Karpas-422 (cell line): Measurements from ENCODE around the gene TMEM150C. TPM values are rescaled to one million over a fixed set of nuclear protein-coding genes. Genes with fewer than 3 reads are reported as not detected.
A peak's percentile ranks its signal among the peaks of the same experiment; 100 is the strongest.

Experiments used
- DNase-seq: peaks from one replicate; pipeline ENCODE4 v3.0.0-alpha.2; 2015
- H2AFZ ChIP-seq: fragments of 200-600 bp; sonication (generic); 2 replicates; pipeline ENCODE4 v1.6.1; 2014; ENCODE audit warnings: antibody characterized with exemption, low read length, mixed read lengths
- H3K27ac ChIP-seq: fragments of 200-600 bp; sonication (generic); 2 replicates; pipeline ENCODE4 v1.5.1; 2014; ENCODE audit warnings: mild to moderate bottlenecking, low read length, moderate library complexity
- H3K27me3 ChIP-seq: fragments of 200-600 bp; sonication (generic); 2 replicates; pipeline ENCODE4 v1.6.1; 2014; ENCODE audit warnings: low read length, mixed read lengths
- H3K36me3 ChIP-seq: fragments of 200-600 bp; sonication (generic); 2 replicates; pipeline ENCODE4 v1.6.1; 2014; ENCODE audit warnings: low read length, mixed read lengths; ENCODE audit not compliant: insufficient read depth
- H3K4me1 ChIP-seq: fragments of 200-600 bp; sonication (generic); 2 replicates; pipeline ENCODE4 v1.6.1; 2014; ENCODE audit warnings: mild to moderate bottlenecking, low read length, mixed read lengths
- H3K4me2 ChIP-seq: fragments of 200-600 bp; sonication (generic); 2 replicates; pipeline ENCODE4 v1.6.1; 2014; ENCODE audit warnings: low read length, low read depth, mild to moderate bottlenecking; ENCODE audit not compliant: poor library complexity, severe bottlenecking
- H3K4me3 ChIP-seq: fragments of 200-600 bp; sonication (generic); 2 replicates; pipeline ENCODE4 v1.5.1; 2014; ENCODE audit warnings: mild to moderate bottlenecking, antibody characterized with exemption, low read length, mixed read lengths
- H3K79me2 ChIP-seq: fragments of 200-600 bp; sonication (generic); 2 replicates; pipeline ENCODE4 v1.6.1; 2014; ENCODE audit warnings: mild to moderate bottlenecking, low read length, mixed read lengths
- H3K9ac ChIP-seq: fragments of 200-600 bp; sonication (generic); 2 replicates; pipeline ENCODE4 v1.6.0; 2014; ENCODE audit warnings: low read length
- H3K9me2 ChIP-seq: fragments of 200-600 bp; sonication (generic), shearing (Covaris generic); replicated peaks from 2 replicates; pipeline ENCODE4 v1.6.0; 2014; ENCODE audit warnings: mild to moderate bottlenecking, low read length, moderate library complexity; ENCODE audit not compliant: insufficient read depth
- H3K9me3 ChIP-seq: fragments of 300-700, 200-600 bp; sonication (generic); 2 replicates; pipeline ENCODE4 v1.6.1; 2014; ENCODE audit warnings: low read length, mixed read lengths
- H4K20me1 ChIP-seq: fragments of 200-600 bp; sonication (generic); 2 replicates; pipeline ENCODE4 v1.6.1; 2014; ENCODE audit warnings: mild to moderate bottlenecking, antibody characterized with exemption, low read length, low read depth; ENCODE audit not compliant: insufficient read depth
- total RNA-seq: library from RNA; depleted of rRNA; stranded (reverse); fragments of >200 nt; shearing (Covaris generic); gene quantifications from 2 replicates; pipeline ENCODE4 v1.2.3, GENCODE V29; 2014; ENCODE audit warnings: low replicate concordance; rRNA removed

Gene TMEM150C
- not detected in 2 replicates for total RNA-seq

DNA sequence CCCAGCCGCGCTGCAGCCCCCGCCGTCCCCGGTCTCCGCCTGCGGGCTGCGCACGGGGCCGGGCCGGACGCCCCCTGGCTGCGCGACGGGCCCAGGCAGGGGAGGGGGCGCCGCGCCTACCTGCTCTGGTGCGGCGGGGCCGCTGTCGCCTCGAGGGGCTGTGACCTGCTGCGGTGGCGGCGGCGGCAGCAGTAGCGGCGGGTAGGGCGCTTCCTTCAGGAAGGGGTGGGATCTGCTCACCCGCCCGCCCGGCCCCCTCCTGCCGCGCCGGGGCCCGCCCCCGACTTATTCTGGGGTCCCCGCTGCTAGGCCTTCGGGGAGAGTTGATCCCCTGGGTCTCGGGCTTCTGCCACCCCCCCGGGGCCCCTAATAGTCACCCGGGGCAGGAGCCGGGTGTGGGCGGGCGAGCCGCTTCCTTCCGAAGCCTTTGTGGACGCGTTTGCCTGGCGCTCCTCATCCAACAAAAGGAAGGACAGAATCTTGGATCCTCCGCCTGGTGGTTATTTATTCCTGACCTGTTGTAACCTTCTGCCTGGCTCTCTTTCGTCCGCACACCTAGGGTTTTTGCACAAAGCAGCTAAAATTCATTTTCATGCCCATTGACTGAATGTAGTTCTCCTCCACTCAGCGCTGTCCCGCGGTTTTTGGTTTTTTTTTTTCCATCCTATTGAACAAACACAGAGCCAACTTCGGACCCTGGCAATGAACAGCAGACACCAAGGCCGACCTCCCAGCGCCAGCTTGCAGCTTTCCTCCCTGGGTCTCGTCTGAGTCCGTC is at the start of gene TMEM150C:
TMEM150C (minus strand) TSS at position 203 of the 778 bp plus-strand sequence. CDS start 57,331 bp downstream, outside the sequence.
- Histone ChIP-seq H3K79me2 (no peaks in the 10 kb centered on the region), H2AFZ (no peak within 1 kb of the TSS), H3K9ac (no peak within 1 kb of the TSS), H3K4me3 (no peak within 1 kb of the TSS), H3K9me2 (no peaks in the 10 kb centered on the region), H3K27ac (no peak within 1 kb of the TSS), H3K4me1 (no peaks in the 10 kb centered on the region), H3K4me2 (no peak within 1 kb of the TSS), H3K9me3 (no peaks in the 10 kb centered on the region), H3K36me3 (no peaks in the 10 kb centered on the region), H4K20me1 (no peaks in the 10 kb centered on the region), H3K27me3 (no peaks in the 10 kb centered on the region)
- no peak for DNase-seq

GRCh38 chr4:82611527-82611926 is 49.7 kb upstream of the TMEM150C start:
- no peak for DNase-seq
- H3K79me2 ChIP-seq: no peaks in the 10 kb centered on the region
- H3K9ac ChIP-seq: no peak overlapping the region
- H3K4me3 ChIP-seq: no peak overlapping the region
- H2AFZ ChIP-seq: no peak overlapping the region
- no peaks in the 10 kb centered on the region for H3K27me3 ChIP-seq
- H3K9me2 ChIP-seq: no peaks in the 10 kb centered on the region
- H3K9me3 ChIP-seq: no peaks in the 10 kb centered on the region
- no peaks in the 10 kb centered on the region for H3K4me1 ChIP-seq
- no peaks in the 10 kb centered on the region for H3K36me3 ChIP-seq
- no peak overlapping the region for H3K4me2 ChIP-seq
- no peaks in the 10 kb centered on the region for H4K20me1 ChIP-seq
- H3K27ac ChIP-seq: no peak overlapping the region

DNA sequence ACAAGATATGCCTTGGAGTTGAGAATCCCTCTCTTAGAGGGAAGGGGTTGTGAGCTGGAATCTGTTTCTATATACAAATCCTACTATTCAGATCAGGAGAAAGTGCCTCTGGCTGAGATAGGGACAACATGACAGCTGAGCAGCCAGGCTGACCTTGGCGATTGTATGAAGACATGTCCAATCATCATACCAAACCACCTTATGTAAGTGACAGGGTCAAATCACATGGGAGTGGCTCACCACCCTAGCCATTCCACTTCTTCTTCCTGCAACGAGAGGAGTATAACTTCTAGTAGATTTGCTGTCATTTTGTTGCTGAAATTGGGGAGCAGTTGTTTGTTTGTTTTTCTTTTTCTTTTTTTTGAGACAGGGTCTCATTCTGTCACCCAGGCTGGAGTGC is 48.3 kb upstream of the TMEM150C start:
- no peaks in the 10 kb centered on the region for H3K9me2 ChIP-seq

GRCh38 chr4:82606622-82607021 is 44.8 kb upstream of the TMEM150C start:
- H3K4me3 ChIP-seq: no peak overlapping the region
- H3K9me2 ChIP-seq: no peaks in the 10 kb centered on the region
- no peak for DNase-seq
- H3K36me3 ChIP-seq: no peaks in the 10 kb centered on the region
- no peaks in the 10 kb centered on the region for H4K20me1 ChIP-seq
- H3K9me3 ChIP-seq: no peaks in the 10 kb centered on the region
- no peak overlapping the region for H3K27ac ChIP-seq
- no peak overlapping the region for H3K4me2 ChIP-seq
- H3K79me2 ChIP-seq: no peaks in the 10 kb centered on the region
- no peak overlapping the region for H3K9ac ChIP-seq
- no peaks in the 10 kb centered on the region for H3K27me3 ChIP-seq
- H3K4me1 ChIP-seq: no peaks in the 10 kb centered on the region
- H2AFZ ChIP-seq: no peak overlapping the region

More for the DNA sequence above, 48.3 kb upstream of the TMEM150C start:
- Histone ChIP-seq H3K27ac (no peak overlapping the region), H3K27me3 (no peaks in the 10 kb centered on the region), H3K36me3 (no peaks in the 10 kb centered on the region), H3K4me1 (no peaks in the 10 kb centered on the region), H3K4me2 (no peak overlapping the region), H3K4me3 (no peak overlapping the region), H3K9me3 (no peaks in the 10 kb centered on the region), H2AFZ (no peak overlapping the region), H3K79me2 (no peaks in the 10 kb centered on the region), H3K9ac (no peak overlapping the region), H4K20me1 (no peaks in the 10 kb centered on the region)
- no peak for DNase-seq

- H3K4me2 ChIP-seq: no peak overlapping the region
- H2AFZ ChIP-seq: no peak overlapping the region
- no peaks in the 10 kb centered on the region for H3K9me3 ChIP-seq
- H3K27ac ChIP-seq: no peak overlapping the region
- no peaks in the 10 kb centered on the region for H3K9me2 ChIP-seq
- no peaks in the 10 kb centered on the region for H4K20me1 ChIP-seq
- H3K36me3 ChIP-seq: no peaks in the 10 kb centered on the region
- no peaks in the 10 kb centered on the region for H3K4me1 ChIP-seq
- H3K79me2 ChIP-seq: no peaks in the 10 kb centered on the region
- no peak overlapping the region for H3K4me3 ChIP-seq
- H3K27me3 ChIP-seq: no peaks in the 10 kb centered on the region
- no peak for DNase-seq
- no peak overlapping the region for H3K9ac ChIP-seq
Measured at GRCh38 chr4:82604522-82604921, 42.7 kb upstream of the TMEM150C start.

GRCh38 chr4:82601242-82602015 is 39.6 kb upstream of the TMEM150C start:
- Histone ChIP-seq H3K36me3 (no peaks in the 10 kb centered on the region), H3K4me3 (no peak overlapping the region), H3K9ac (no peak overlapping the region), H3K4me1 (no peaks in the 10 kb centered on the region), H3K9me2 (no peaks in the 10 kb centered on the region), H2AFZ (no peak overlapping the region), H3K27me3 (no peaks in the 10 kb centered on the region), H3K27ac (no peak overlapping the region), H4K20me1 (no peaks in the 10 kb centered on the region), H3K4me2 (no peak overlapping the region), H3K9me3 (no peaks in the 10 kb centered on the region), H3K79me2 (no peaks in the 10 kb centered on the region)
- DNase-seq: no peak

DNA sequence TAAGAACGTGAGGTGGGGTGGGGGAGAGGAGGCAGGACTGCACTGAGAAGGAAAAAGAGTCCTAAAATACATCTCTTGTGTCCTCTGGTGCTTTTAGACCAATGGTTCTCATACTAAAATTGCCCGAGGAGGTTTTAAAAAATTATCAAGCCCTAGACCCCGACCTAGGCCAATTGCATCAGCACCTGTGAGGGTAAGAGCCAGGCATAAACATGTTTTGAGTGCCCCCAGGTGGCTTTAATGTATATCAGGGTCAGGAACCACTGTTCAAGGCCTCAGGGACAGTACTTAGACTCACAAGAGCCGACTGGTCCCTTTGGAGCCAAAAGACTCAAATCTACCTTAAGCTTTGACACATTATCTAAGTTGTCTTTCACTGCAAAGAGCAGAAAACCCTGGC is 37.5 kb upstream of the TMEM150C start:
- H3K9me3 ChIP-seq: no peaks in the 10 kb centered on the region
- no peaks in the 10 kb centered on the region for H3K4me1 ChIP-seq
- no peaks in the 10 kb centered on the region for H4K20me1 ChIP-seq
- no peaks in the 10 kb centered on the region for H3K36me3 ChIP-seq
- H2AFZ ChIP-seq: no peak overlapping the region
- no peak overlapping the region for H3K27ac ChIP-seq
- no peaks in the 10 kb centered on the region for H3K79me2 ChIP-seq
- DNase-seq: peak; percentile 59
- H3K27me3 ChIP-seq: no peaks in the 10 kb centered on the region
- no peak overlapping the region for H3K9ac ChIP-seq
- H3K4me3 ChIP-seq: no peak overlapping the region
- H3K9me2 ChIP-seq: no peaks in the 10 kb centered on the region
- no peak overlapping the region for H3K4me2 ChIP-seq

- DNase-seq: no peak
- Histone ChIP-seq H3K9ac (no peak overlapping the region), H3K9me2 (no peaks in the 10 kb centered on the region), H3K4me2 (no peak overlapping the region), H3K27ac (no peak overlapping the region), H3K36me3 (no peaks in the 10 kb centered on the region), H4K20me1 (no peaks in the 10 kb centered on the region), H3K4me3 (no peak overlapping the region), H3K9me3 (no peaks in the 10 kb centered on the region), H3K27me3 (no peaks in the 10 kb centered on the region), H3K79me2 (no peaks in the 10 kb centered on the region), H3K4me1 (no peaks in the 10 kb centered on the region), H2AFZ (no peak overlapping the region)
Measured at GRCh38 chr4:82594456-82594855, 32.7 kb upstream of the TMEM150C start.
